ENCODE results near the gene GORAB. TPM values are rescaled to one million over a fixed set of nuclear protein-coding genes. Genes with fewer than 3 reads are reported as not detected.

The GORAB gene
- total RNA-seq, 4 donors from 2014 or later: 19.7 to 52.8 (median 28.7) TPM

- Histone ChIP-seq H3K27me3 (no peaks in the 10 kb centered on the region), H3K4me1 (peaks cover 0 to 7% (median 0%) of the 10 kb centered on the region in 4 donors), H3K4me3 (no peak overlapping the region), H3K9me3 (no peaks in the 10 kb centered on the region), H3K27ac (no peak overlapping the region), H3K36me3 (no peaks in the 10 kb centered on the region)
- DNase-seq: no peak
- TF ChIP-seq CTCF (IDR thresholded peaks at IDR 0.05) (no peak), POLR2A (IDR thresholded peaks at IDR 0.05) (no peak)
These were observed 37.0 kb upstream of the GORAB start for GRCh38 chr1:170495006-170495405.

DNA sequence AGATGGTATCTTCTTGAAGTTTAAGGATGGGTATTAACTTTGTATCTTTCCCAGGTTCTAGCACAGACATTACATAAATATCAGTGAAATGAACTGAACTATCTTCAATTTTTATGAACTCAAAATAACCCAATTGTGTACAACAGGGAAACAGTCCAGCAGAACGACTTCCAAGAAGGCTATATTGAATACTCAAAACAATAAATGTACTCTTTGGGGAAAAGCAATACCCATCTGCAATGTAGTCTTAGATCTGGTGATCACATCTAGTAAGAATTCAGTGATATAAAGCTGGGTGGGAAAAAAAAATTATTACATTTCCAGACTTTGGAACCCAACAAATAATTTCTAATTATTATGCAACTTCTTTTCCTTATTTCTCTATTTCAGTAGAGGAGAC, 33.1 kb upstream of the GORAB start:
- no peaks in the 10 kb centered on the region for H3K27me3 ChIP-seq
- no peaks in the 10 kb centered on the region for H3K36me3 ChIP-seq
- H3K9me3 ChIP-seq: no peaks in the 10 kb centered on the region
- peaks cover 0 to 7% (median 0%) of the 10 kb centered on the region in 4 donors for H3K4me1 ChIP-seq
- no peak overlapping the region for H3K4me3 ChIP-seq
- no peak for DNase-seq
- H3K27ac ChIP-seq: no peak overlapping the region
- TF ChIP-seq CTCF (IDR thresholded peaks at IDR 0.05): no peak
- TF ChIP-seq POLR2A (IDR thresholded peaks at IDR 0.05): no peak

DNA sequence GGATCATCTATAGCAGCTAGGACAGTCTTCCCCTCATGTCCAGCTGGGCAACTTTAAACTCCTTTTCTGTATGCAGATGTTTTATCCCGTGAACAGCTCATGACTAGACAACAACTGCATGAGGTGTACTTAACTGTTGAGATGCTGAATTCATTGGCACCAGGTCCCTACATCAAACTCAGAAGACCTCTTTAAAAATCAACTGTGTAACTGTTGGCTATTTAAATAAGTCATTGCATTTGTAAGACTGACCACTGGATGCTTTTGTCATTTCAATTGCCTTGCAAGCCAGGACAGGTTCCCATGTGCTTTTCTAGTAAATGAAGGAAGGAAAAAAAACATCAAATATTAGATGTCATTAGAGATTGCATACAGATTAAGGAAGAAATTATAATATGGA, 28.3 kb upstream of the GORAB start:
- TF ChIP-seq POLR2A (IDR thresholded peaks at IDR 0.05) (no peak), CTCF (IDR thresholded peaks at IDR 0.05) (no peak)
- H3K4me3 ChIP-seq: no peak overlapping the region
- DNase-seq: no peak

DNA sequence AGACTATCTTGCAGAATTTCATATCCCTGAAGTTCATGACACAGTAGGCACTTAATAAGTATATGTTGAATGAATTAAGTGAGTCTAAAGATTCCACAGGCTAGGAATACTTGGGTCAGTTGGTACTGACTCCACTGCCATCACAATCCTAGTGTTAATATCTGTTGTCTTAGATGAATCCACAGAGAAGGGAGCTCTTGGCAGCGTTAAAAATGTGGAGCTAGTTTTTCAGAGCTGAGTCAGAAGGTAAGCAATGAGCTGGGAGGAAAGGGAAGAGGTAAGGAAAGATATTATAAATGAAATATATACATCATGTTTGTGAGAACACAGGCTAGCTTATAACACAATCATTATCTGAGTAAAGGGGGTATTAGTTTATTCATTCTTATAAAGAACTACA, 21.8 kb upstream of the GORAB start:
- H3K27me3 ChIP-seq: no peaks in the 10 kb centered on the region
- H3K27ac ChIP-seq: no peak overlapping the region
- no peaks in the 10 kb centered on the region for H3K9me3 ChIP-seq
- H3K4me1 ChIP-seq: no peaks in the 10 kb centered on the region
- H3K4me3 ChIP-seq: no peak overlapping the region
- DNase-seq: no peak
- no peaks in the 10 kb centered on the region for H3K36me3 ChIP-seq
- TF ChIP-seq CTCF (IDR thresholded peaks at IDR 0.05) (no peak), POLR2A (IDR thresholded peaks at IDR 0.05) (no peak)

More for the DNA sequence above, 28.3 kb upstream of the GORAB start:
- Histone ChIP-seq H3K4me1 (no peaks in the 10 kb centered on the region), H3K27ac (no peak overlapping the region), H3K9me3 (no peaks in the 10 kb centered on the region), H3K27me3 (no peaks in the 10 kb centered on the region), H3K36me3 (no peaks in the 10 kb centered on the region)

DNA sequence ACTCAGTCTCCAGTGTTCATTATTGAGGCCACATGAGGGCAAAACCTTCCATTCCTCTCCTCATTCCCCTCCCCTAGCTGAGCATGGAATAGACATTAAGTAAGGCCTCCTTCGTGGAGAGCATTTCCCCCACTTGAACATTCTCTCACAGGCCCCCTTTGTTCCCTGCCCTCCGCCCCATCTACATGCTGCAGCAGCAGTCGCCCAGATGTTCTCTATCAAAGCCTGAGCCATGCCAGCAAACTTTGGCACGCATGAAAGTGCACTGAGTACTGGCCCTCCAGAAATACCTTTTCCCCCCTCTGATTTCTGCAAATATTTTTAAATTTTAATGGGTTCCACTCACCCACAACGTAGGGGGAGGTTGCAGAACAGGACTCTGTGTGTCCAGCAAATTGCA, 20.9 kb upstream of the GORAB start:
- H3K36me3 ChIP-seq: no peaks in the 10 kb centered on the region
- H3K27me3 ChIP-seq: no peaks in the 10 kb centered on the region

More for the DNA sequence above, 20.9 kb upstream of the GORAB start:
- no peak for DNase-seq
- no peak overlapping the region for H3K4me3 ChIP-seq
- H3K9me3 ChIP-seq: no peaks in the 10 kb centered on the region
- H3K4me1 ChIP-seq: no peaks in the 10 kb centered on the region
- no peak overlapping the region for H3K27ac ChIP-seq
- TF ChIP-seq POLR2A (IDR thresholded peaks at IDR 0.05): no peak
- no peak for TF ChIP-seq CTCF (IDR thresholded peaks at IDR 0.05)
